Gastrocnemius medialis (tissue), 4 donors: ENCODE results near the gene PAK2.

Experiments used
- CTCF ChIP-seq, 5 experiments: fragments of 450-650 bp in 3 of 5; fragments of 200-600 bp in 2 of 5; sonication (generic) in 2 of 5; IDR thresholded peaks in 4 of 5; conservative IDR thresholded peaks in 1 of 5; 1 replicate in 4 of 5; 2 replicates in 1 of 5; pipeline ENCODE4 v1.5.1; 2016 to 2019; ENCODE audit warnings: antibody characterized with exemption in 5 of 5, mild to moderate bottlenecking in 3 of 5, moderate library complexity in 3 of 5
- POLR2A ChIP-seq, 2 donors: fragments of 450-650 bp; IDR thresholded peaks; one replicate each; pipeline ENCODE4 v1.6.1; 2017; ENCODE audit warnings: antibody characterized with exemption in 2 of 2, mild to moderate bottlenecking in 2 of 2, moderate library complexity in 2 of 2

- TF ChIP-seq POLR2A (IDR thresholded peaks at IDR 0.05) = no peak
- no peak for TF ChIP-seq CTCF (IDR thresholded peaks at IDR 0.05 in 4 of 5, conservative IDR thresholded peaks at IDR 0.05 in 1 of 5)
These were observed 2.0 kb upstream of the PAK2 start for GRCh38 chr3:196737655-196738054.
